Natural killer cell (primary cell): Measurements from ENCODE around the gene C8G. TPM values are rescaled to one million over a fixed set of nuclear protein-coding genes. Genes with fewer than 3 reads are reported as not detected.

Experiments
- ATAC-seq, 3 donors: fragments of 150-1000 bp in 2 of 3; fragments of 200-7000 bp in 1 of 3; cut with Tn5 transposase; 1 replicate in 1 of 3; 2 replicates in 2 of 3; pipeline ENCODE4 v1.10.0; 2021; ENCODE audit warnings: mild to moderate bottlenecking in 2 of 3, moderate library complexity in 2 of 3
- DNase-seq, 2 donors: peaks; one replicate each; pipeline versions ENCODE4 v3.0.0 to v3.0.0-alpha.2; 2013 to 2021; ENCODE audit warnings: mixed read lengths in 1 of 2
- H3K27ac ChIP-seq: one replicate; pipeline ENCODE4 v1.5.1; 2013; ENCODE audit warnings: mild to moderate bottlenecking, low read length
- H3K27me3 ChIP-seq: one replicate; pipeline ENCODE4 v1.6.1; 2013; ENCODE audit warnings: low read length; ENCODE audit not compliant: control insufficient read depth, insufficient read depth
- H3K36me3 ChIP-seq: one replicate; pipeline ENCODE4 v1.6.1; 2013; ENCODE audit warnings: low read length; ENCODE audit not compliant: control insufficient read depth, insufficient read depth
- H3K4me1 ChIP-seq: one replicate; pipeline ENCODE4 v1.6.1; 2013; ENCODE audit warnings: low read length; ENCODE audit not compliant: control insufficient read depth, insufficient read depth
- H3K4me3 ChIP-seq: one replicate; pipeline ENCODE4 v1.5.1; 2013; ENCODE audit warnings: low read length
- H3K9me3 ChIP-seq: one replicate; pipeline ENCODE4 v1.6.1; 2013; ENCODE audit warnings: low read length; ENCODE audit not compliant: control insufficient read depth, insufficient read depth
- H3K27ac Mint-ChIP-seq, 2 donors: one replicate each; pipeline ENCODE4 v1.8.0; 2022; ENCODE audit warnings: mild to moderate bottlenecking in 2 of 2, mixed read lengths in 2 of 2, moderate library complexity in 1 of 2
- H3K27me3 Mint-ChIP-seq, 2 donors: one replicate each; pipeline ENCODE4 v1.8.0; 2022; ENCODE audit warnings: low read depth in 2 of 2, mixed read lengths in 2 of 2
- H3K36me3 Mint-ChIP-seq: one replicate; pipeline ENCODE4 v1.8.0; 2022; ENCODE audit warnings: mixed read lengths
- H3K4me1 Mint-ChIP-seq, 2 donors: one replicate each; pipeline ENCODE4 v1.8.0; 2022; ENCODE audit warnings: mixed read lengths in 2 of 2
- H3K4me3 Mint-ChIP-seq: one replicate; pipeline ENCODE4 v1.8.0; 2022; ENCODE audit warnings: mild to moderate bottlenecking, moderate library complexity, mixed read lengths
- H3K9me3 Mint-ChIP-seq, 2 donors: one replicate each; pipeline ENCODE4 v1.8.0; 2022; ENCODE audit warnings: mixed read lengths in 2 of 2
- CTCF ChIP-seq: fragments of 200-600 bp; IDR thresholded peaks from one replicate; pipeline ENCODE4 v1.8.0; 2022; ENCODE audit warnings: antibody characterized with exemption
- WGBS: methylation state at CpG from one replicate; pipeline ENCODE4 v1.1.7; 2013; ENCODE audit warnings: missing lambda C conversion rate; ENCODE audit not compliant: insufficient coverage; 5-methylcytosine and 5-hydroxymethylcytosine counted together
- intact Hi-C: fragments of 100-400 bp; cut with micrococcal nuclease; formaldehyde crosslinking; loops from one replicate; pipeline ENCODE4 v1.14.2; 2022
- total RNA-seq, 4 donors: library from RNA; stranded (reverse); fragments of 120-200 nt in 1 of 4; gene quantifications; one replicate each; pipeline versions ENCODE4 v1.2.3 to v1.2.4, GENCODE V29; 2013 to 2022

The C8G gene
- total RNA-seq, 3 donors from 2014 or later (not counting 1 experiment from before 2014, with no cell fraction given): 3.9 to 8.5 (median 7.3) TPM

DNA sequence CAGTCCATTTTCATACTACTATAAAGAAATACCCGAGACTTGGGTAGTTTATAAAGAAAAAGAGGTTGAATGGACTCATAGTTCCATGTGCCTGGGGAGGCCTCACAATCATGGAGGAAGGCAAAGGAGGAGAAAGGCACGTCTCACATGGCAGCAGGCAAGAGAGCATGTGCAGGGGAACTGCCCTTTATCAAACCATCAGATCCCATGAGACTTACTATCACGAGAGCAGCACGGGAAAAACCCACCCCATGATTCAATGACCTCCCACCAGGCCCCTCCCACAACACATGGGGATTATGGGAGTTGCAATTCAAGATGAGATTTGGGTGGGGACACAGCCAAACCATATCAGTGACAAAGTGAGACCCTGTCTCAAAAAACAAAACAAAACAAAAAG lies 38.8 kb upstream of the C8G start:
- Mint-ChIP-seq H3K9me3 (no peaks in the 10 kb centered on the region), H3K4me1 (peaks cover 0 to 11% of the 10 kb centered on the region in 2 donors), H3K27ac (peak overlapping the region in 1 of 2 donors; percentile 56), H3K27me3 (no peaks in the 10 kb centered on the region), H3K4me3 (no peak overlapping the region), H3K36me3 (no peaks in the 10 kb centered on the region)
- no peak for TF ChIP-seq CTCF
- no peak for ATAC-seq
- H3K27me3 ChIP-seq: no peaks in the 10 kb centered on the region
- no peak for DNase-seq
- H3K36me3 ChIP-seq: peaks cover 40% of the 10 kb centered on the region
- no peak overlapping the region for H3K27ac ChIP-seq
- no peaks in the 10 kb centered on the region for H3K9me3 ChIP-seq
- 82% methylated on average over 3 of the region's 4 CpGs for WGBS
- intact Hi-C loops: no loop called here
- no peak overlapping the region for H3K4me3 ChIP-seq
- peaks cover 32% of the 10 kb centered on the region for H3K4me1 ChIP-seq

GRCh38 chr9:136907011-136907914 lies 37.8 kb upstream of the C8G start:
- no peaks in the 10 kb centered on the region for H3K27me3 ChIP-seq
- Mint-ChIP-seq H3K9me3 (no peaks in the 10 kb centered on the region), H3K36me3 (no peaks in the 10 kb centered on the region), H3K27me3 (no peaks in the 10 kb centered on the region), H3K4me1 (peaks cover 0 to 4% of the 10 kb centered on the region in 2 donors), H3K27ac (peak overlapping the region in 1 of 2 donors; percentile 81), H3K4me3 (no peak overlapping the region)
- WGBS: 98% methylated on average over 29 of the region's 29 CpGs
- peaks cover 37% of the 10 kb centered on the region for H3K36me3 ChIP-seq
- H3K4me3 ChIP-seq: no peak overlapping the region
- no peak overlapping the region for H3K27ac ChIP-seq
- no peak for ATAC-seq
- no peaks in the 10 kb centered on the region for H3K9me3 ChIP-seq
- intact Hi-C loops: no loop called here
- H3K4me1 ChIP-seq: peaks cover 22% of the 10 kb centered on the region
- TF ChIP-seq CTCF: no peak
- DNase-seq: no peak

GRCh38 chr9:136910197-136910900 lies 34.7 kb upstream of the C8G start:
- Mint-ChIP-seq H3K27ac (no peak overlapping the region), H3K27me3 (no peaks in the 10 kb centered on the region), H3K36me3 (no peaks in the 10 kb centered on the region), H3K4me1 (no peaks in the 10 kb centered on the region), H3K9me3 (no peaks in the 10 kb centered on the region), H3K4me3 (no peak overlapping the region)
- no peak overlapping the region for H3K4me3 ChIP-seq
- no peaks in the 10 kb centered on the region for H3K9me3 ChIP-seq
- H3K4me1 ChIP-seq: peaks cover 4% of the 10 kb centered on the region
- H3K27me3 ChIP-seq: no peaks in the 10 kb centered on the region
- TF ChIP-seq CTCF: no peak
- DNase-seq (no peak), ATAC-seq (no peak)
- intact Hi-C loops: no loop called here
- no peak overlapping the region for H3K27ac ChIP-seq
- peaks cover 51% of the 10 kb centered on the region for H3K36me3 ChIP-seq
- WGBS: 95% methylated on average over 12 of the region's 12 CpGs
